Astrocyte of the cerebellum (primary cell): ENCODE data around the gene ACOT7.
A peak's percentile ranks its signal among the peaks of the same experiment; 100 is the strongest.
"Not testable (repeated sequence)": the region's sequence is repeated elsewhere in the genome, so short reads cannot be mapped to it uniquely, and the experiment has no call there.

Experiments used
- DNase-seq: peaks from one replicate; pipeline ENCODE4 v3.0.0-alpha.2; 2011; ENCODE audit warnings: low read depth
- H3K4me3 ChIP-seq: 2 replicates; pipeline ENCODE4 v1.5.1; 2011; ENCODE audit warnings: mild to moderate bottlenecking, low read depth, low read length, moderate library complexity
- CTCF ChIP-seq: IDR thresholded peaks from 2 replicates; pipeline ENCODE4 v1.5.1; 2012; ENCODE audit warnings: low read length, low read depth, moderate library complexity, mild to moderate bottlenecking; ENCODE audit errors: missing control alignments
- in situ Hi-C: cut with HindIII; loops from 2 replicates; pipeline ENCODE4 v1.10.0; 2017; ENCODE audit warnings: low sequenced_read_pairs

ACOT7 gene

DNA sequence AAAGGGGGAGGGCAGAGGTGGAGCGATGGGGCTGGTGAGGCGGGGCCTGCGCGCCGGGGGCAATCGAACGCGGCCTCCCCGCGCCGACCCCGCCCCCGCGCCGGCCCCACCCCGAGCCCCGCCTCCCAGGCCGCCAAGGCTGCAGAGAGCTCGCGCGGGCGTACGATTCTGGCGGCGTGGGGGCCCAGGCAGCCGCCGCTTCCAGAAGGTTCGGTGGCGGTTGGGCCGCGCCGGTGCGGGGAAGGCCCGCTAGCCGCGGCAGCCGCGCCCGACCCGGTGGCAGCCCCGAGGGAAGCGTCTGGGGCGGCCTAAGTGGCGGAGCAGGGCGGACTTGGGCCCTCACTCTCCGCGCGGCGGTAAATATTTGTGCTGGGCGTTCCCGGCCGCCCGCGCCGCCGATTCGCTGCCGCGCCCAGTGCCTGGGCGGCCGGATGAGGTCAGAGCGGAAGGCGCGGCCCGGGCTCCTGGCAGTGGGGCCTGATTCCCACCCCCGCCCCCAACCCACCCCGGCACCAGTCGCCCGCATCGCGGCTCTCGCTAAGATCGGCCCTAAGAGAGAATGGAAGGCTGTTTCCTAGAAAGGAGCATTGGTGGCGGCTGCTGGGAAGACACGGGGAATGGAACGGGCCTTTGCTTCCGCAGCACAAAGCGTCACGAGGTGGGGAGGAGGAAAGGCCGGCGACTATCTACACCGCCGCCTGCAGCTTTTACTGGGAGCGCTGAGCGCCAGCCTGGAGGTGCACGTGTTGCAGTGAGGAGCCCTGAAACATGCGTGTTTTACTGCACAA lies at the start of gene ACOT7:
ACOT7 (minus strand) TSS at position 368 of the 788 bp plus-strand sequence. CDS start 368 bp downstream, outside the sequence.
- TF ChIP-seq CTCF = peak; percentile 26
- peak; percentile 53 for DNase-seq
- in situ Hi-C loops = no loop called here
- H3K4me3 ChIP-seq = peak within 1 kb of the TSS; percentile 57

DNA sequence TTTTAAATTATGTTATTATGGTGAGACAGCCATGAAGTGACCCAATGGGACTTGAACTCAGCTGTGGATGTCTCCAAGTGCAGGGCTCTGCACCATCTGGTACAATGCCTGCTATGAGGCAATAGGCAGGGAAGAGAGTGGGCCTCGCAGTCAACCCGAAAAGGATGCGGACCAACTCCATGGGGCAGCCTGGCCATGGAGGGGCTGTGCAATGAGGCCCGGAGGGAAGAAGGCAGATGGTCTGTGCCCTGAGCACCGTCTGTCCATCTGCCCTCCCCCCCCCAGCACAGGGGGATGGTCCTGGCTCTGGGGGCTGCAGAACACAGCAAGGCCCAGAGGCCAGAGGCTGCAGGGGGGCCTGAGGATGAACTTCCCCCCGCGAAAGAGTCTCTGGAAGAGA lies 48.0 kb upstream of the ACOT7 start:
- no peak for TF ChIP-seq CTCF
- in situ Hi-C loops = no loop called here
- DNase-seq = no peak
- no peak overlapping the region for H3K4me3 ChIP-seq

- no peak overlapping the region for H3K4me3 ChIP-seq
- in situ Hi-C loops = no loop called here
- DNase-seq = no peak
- peak; percentile 32 for TF ChIP-seq CTCF
Observed at GRCh38 chr1:6440198-6441126, 46.9 kb upstream of the ACOT7 start.

- TF ChIP-seq CTCF = peak; percentile 95
- in situ Hi-C loops = no loop called here
- DNase-seq = peak; percentile 20
- no peak overlapping the region for H3K4me3 ChIP-seq
Observed at GRCh38 chr1:6438047-6438525, 44.5 kb upstream of the ACOT7 start.

- H3K4me3 ChIP-seq, in situ Hi-C loops, DNase-seq: not testable (repeated sequence)
Observed at GRCh38 chr1:6437012-6437700, 43.6 kb upstream of the ACOT7 start.

GRCh38 chr1:6436277-6436676 lies 42.7 kb upstream of the ACOT7 start:
- DNase-seq, in situ Hi-C loops, H3K4me3 ChIP-seq: not testable (repeated sequence)

GRCh38 chr1:6435547-6435946 lies 42.0 kb upstream of the ACOT7 start:
- in situ Hi-C loops = no loop called here
- TF ChIP-seq CTCF = no peak

More at GRCh38 chr1:6435547-6435946, 42.0 kb upstream of the ACOT7 start:
- DNase-seq = no peak
- H3K4me3 ChIP-seq = no peak overlapping the region
